Retinal pigment epithelial cell (primary cell): ENCODE results near the gene BAHD1.

Experiments
- DNase-seq: peaks from one replicate; pipeline ENCODE4 v3.0.0-alpha.2; 2010; ENCODE audit warnings: low read depth
- H3K4me3 ChIP-seq: 2 replicates; pipeline ENCODE4 v1.5.1; 2011; ENCODE audit warnings: mild to moderate bottlenecking, low read length, control low read depth, moderate library complexity
- TF ChIP-seq, protein P1 (sequence below): conservative IDR thresholded peaks from 2 replicates; pipeline ENCODE4 v1.5.1; 2011; ENCODE audit warnings: low read depth, low read length, control low read depth, inconsistent platforms

BAHD1 gene

DNA sequence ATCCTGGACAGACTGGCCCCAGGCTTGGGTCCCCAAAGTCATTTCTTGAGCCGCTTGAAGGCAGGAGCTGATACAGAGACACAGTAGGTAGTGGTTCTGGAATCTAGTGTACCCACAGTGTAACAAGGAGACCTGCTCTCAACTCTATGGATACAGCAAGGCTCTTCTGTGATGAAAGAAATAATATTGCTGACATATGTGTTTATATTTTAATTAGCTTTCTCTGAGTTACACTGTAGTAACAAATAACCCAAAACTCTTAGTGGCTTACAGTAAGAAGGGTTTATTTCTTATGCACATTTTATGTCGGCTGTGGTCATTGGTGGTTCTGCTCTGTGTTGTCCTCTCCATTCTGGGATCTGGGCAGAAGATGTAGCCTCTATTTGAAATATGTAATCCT, 75.6 kb downstream of the BAHD1 start:
- no peak overlapping the region for H3K4me3 ChIP-seq
- DNase-seq, result no peak
- TF ChIP-seq, protein P1, sequence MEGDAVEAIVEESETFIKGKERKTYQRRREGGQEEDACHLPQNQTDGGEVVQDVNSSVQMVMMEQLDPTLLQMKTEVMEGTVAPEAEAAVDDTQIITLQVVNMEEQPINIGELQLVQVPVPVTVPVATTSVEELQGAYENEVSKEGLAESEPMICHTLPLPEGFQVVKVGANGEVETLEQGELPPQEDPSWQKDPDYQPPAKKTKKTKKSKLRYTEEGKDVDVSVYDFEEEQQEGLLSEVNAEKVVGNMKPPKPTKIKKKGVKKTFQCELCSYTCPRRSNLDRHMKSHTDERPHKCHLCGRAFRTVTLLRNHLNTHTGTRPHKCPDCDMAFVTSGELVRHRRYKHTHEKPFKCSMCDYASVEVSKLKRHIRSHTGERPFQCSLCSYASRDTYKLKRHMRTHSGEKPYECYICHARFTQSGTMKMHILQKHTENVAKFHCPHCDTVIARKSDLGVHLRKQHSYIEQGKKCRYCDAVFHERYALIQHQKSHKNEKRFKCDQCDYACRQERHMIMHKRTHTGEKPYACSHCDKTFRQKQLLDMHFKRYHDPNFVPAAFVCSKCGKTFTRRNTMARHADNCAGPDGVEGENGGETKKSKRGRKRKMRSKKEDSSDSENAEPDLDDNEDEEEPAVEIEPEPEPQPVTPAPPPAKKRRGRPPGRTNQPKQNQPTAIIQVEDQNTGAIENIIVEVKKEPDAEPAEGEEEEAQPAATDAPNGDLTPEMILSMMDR, result no peak
